Nephron (organoid): Measurements from ENCODE around the gene THRB.
A peak's percentile ranks its signal among the peaks of the same experiment; 100 is the strongest.

Experiments used
- H3K27ac Mint-ChIP-seq, 3 experiments: 2 replicates each; pipeline ENCODE4 v1.8.0; 2020; ENCODE audit warnings: mixed read lengths in 3 of 3, mild to moderate bottlenecking in 2 of 3, moderate library complexity in 1 of 3
- H3K27me3 Mint-ChIP-seq: 2 replicates; pipeline ENCODE4 v1.8.0; 2021; ENCODE audit warnings: low read depth, mild to moderate bottlenecking, moderate library complexity, mixed read lengths
- H3K36me3 Mint-ChIP-seq: 2 replicates; pipeline ENCODE4 v1.8.0; 2020; ENCODE audit warnings: low read depth, mixed read lengths
- H3K4me1 Mint-ChIP-seq: 2 replicates; pipeline ENCODE4 v1.8.0; 2020; ENCODE audit warnings: mixed read lengths
- H3K4me3 Mint-ChIP-seq, 3 experiments: 2 replicates each; pipeline ENCODE4 v1.8.0; 2020; ENCODE audit warnings: mild to moderate bottlenecking in 3 of 3, mixed read lengths in 3 of 3, moderate library complexity in 2 of 3
- H3K9me3 Mint-ChIP-seq: 2 replicates; pipeline ENCODE4 v1.8.0; 2020; ENCODE audit warnings: mixed read lengths
- TF ChIP-seq, protein P1 (sequence below), 3 experiments: fragments of 200-600 bp; sonication (generic); IDR thresholded peaks; one replicate each; pipeline ENCODE4 v1.5.0; 2021; ENCODE audit warnings: antibody characterized with exemption in 3 of 3; ENCODE audit not compliant: unreplicated experiment in 3 of 3

The THRB gene

DNA sequence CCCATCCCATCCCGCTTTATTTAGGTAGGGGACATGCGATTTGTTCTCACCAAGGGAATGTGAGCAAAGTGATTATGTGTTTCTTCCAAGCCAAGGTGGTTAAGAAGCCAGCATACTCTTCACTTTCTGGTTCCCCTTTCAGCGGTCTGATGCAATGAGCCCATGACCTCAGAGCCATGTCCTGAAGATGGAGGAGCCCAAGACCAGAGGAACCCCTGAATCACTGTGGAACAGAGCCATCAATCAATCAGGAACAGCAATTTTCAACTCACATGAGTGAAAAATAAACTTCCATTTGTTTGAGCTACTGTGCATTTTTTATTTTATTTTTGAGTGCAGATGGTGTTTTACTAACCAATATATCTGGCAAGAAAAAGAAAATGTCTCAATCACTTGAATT lies 10.8 kb downstream of the THRB start:
- Mint-ChIP-seq H3K27ac (no peak overlapping the region), H3K36me3 (no peaks in the 10 kb centered on the region), H3K27me3 (peaks cover 41% of the 10 kb centered on the region), H3K9me3 (no peaks in the 10 kb centered on the region), H3K4me3 (no peak overlapping the region), H3K4me1 (no peaks in the 10 kb centered on the region)
- TF ChIP-seq, protein P1, sequence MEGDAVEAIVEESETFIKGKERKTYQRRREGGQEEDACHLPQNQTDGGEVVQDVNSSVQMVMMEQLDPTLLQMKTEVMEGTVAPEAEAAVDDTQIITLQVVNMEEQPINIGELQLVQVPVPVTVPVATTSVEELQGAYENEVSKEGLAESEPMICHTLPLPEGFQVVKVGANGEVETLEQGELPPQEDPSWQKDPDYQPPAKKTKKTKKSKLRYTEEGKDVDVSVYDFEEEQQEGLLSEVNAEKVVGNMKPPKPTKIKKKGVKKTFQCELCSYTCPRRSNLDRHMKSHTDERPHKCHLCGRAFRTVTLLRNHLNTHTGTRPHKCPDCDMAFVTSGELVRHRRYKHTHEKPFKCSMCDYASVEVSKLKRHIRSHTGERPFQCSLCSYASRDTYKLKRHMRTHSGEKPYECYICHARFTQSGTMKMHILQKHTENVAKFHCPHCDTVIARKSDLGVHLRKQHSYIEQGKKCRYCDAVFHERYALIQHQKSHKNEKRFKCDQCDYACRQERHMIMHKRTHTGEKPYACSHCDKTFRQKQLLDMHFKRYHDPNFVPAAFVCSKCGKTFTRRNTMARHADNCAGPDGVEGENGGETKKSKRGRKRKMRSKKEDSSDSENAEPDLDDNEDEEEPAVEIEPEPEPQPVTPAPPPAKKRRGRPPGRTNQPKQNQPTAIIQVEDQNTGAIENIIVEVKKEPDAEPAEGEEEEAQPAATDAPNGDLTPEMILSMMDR (IDR thresholded peaks at IDR 0.05; ENCODE audit: unreplicated experiment in 3 of 3), result no peak

DNA sequence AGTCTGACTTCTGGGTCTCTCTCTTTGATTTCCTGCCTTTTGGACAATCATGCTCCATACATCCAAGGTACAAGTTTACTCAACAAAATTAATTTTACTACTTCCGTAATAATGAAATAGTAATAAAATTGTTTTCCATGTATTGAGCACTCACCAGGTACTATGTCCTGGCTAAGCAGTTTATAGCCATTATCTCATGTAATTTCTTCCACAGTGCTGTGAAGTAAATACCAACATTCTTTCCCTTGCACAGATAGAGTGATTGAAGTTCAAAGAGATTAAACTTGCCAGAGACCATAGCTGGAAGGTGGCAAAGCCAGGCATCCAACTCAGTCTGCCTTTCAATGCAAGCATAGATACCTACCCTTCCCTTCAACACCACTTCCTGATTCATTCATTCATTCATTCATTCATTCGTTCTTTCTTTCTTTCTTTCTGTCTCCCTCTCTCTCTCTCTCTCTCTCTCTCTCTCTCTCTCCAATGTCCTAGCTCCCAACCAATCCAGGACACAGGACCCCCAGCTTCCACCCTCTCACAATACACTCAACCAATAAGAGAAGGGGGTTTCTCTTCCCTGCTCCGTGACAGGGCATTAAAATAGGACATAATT lies 12.4 kb downstream of the THRB start:
- no peaks in the 10 kb centered on the region for H3K4me1 Mint-ChIP-seq
- H3K4me3 Mint-ChIP-seq, result no peak overlapping the region
- H3K27me3 Mint-ChIP-seq, result peaks cover 34% of the 10 kb centered on the region
- H3K27ac Mint-ChIP-seq, result no peak overlapping the region
- TF ChIP-seq, protein P1 (IDR thresholded peaks at IDR 0.05; ENCODE audit: unreplicated experiment in 3 of 3), result no peak
- no peaks in the 10 kb centered on the region for H3K9me3 Mint-ChIP-seq
- H3K36me3 Mint-ChIP-seq, result no peaks in the 10 kb centered on the region

DNA sequence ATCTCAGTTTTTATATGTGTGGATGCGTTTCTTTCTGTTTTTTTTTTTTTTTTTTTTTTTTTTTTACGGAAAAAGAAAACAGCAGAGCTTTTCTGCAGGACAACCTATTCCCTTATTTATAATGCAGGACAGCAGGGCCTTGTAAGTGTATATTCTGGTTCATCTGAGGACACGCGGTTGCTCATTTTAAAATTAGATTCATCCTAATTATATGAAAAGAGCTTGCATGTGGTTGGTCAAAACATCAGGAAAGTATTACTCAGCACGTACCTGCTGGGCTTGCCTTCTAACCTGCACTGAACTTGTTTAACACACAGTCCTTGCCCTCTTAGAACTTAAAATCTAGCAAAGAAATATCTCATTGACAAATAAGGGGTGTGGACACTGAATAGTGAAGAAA lies 13.5 kb downstream of the THRB start:
- H3K27ac Mint-ChIP-seq, result no peak overlapping the region
- H3K36me3 Mint-ChIP-seq, result no peaks in the 10 kb centered on the region
- H3K4me1 Mint-ChIP-seq, result no peaks in the 10 kb centered on the region
- no peaks in the 10 kb centered on the region for H3K9me3 Mint-ChIP-seq
- H3K4me3 Mint-ChIP-seq, result no peak overlapping the region
- TF ChIP-seq, protein P1 (IDR thresholded peaks at IDR 0.05; ENCODE audit: unreplicated experiment in 3 of 3), result no peak
- peaks cover 30% of the 10 kb centered on the region for H3K27me3 Mint-ChIP-seq

DNA sequence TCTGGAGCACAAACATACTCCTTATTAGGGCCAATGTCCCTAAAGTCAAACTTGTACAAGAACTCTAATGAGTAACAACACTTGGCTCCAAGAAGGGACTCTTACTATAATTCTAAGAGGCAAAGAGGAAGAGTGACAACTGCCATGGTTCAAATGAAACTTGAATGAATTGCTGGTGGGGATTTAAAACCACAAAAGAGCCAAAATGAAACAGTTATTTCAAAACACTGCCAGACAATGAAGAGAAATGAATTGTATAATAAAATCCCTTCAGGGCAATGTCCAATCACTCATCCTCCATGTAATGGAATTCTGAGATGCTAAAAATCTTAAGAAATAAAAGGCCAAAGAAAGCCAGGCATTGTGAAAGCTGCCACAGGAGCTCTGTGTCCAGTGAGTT lies 14.2 kb downstream of the THRB start:
- H3K27me3 Mint-ChIP-seq, result peaks cover 23% of the 10 kb centered on the region
- H3K4me1 Mint-ChIP-seq, result no peaks in the 10 kb centered on the region
- no peak overlapping the region for H3K4me3 Mint-ChIP-seq
- no peak overlapping the region for H3K27ac Mint-ChIP-seq
- H3K36me3 Mint-ChIP-seq, result no peaks in the 10 kb centered on the region
- TF ChIP-seq, protein P1 (IDR thresholded peaks at IDR 0.05; ENCODE audit: unreplicated experiment in 3 of 3), result no peak
- no peaks in the 10 kb centered on the region for H3K9me3 Mint-ChIP-seq

DNA sequence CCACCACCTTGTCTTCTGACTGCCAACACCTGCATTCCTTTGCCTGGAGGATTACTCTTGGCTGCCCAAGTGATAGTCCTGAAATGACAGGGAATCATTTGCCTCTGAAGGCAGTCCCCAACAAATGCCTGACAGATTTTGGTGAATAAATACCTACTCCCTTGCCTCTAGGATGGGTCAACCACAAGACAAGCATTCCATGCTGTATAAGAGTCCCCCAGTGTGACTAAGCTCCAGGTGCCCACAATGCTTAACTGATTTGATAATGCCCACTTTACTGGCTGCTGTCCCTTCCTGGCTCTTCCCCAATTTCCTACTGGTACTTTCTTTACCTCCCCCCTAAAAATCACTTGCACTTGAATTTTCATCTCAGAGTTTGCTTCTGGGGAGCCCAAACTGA lies 14.8 kb downstream of the THRB start:
- H3K36me3 Mint-ChIP-seq, result no peaks in the 10 kb centered on the region
- no peaks in the 10 kb centered on the region for H3K4me1 Mint-ChIP-seq
- no peak overlapping the region for H3K4me3 Mint-ChIP-seq
- no peaks in the 10 kb centered on the region for H3K9me3 Mint-ChIP-seq
- no peak overlapping the region for H3K27ac Mint-ChIP-seq
- TF ChIP-seq, protein P1 (IDR thresholded peaks at IDR 0.05; ENCODE audit: unreplicated experiment in 3 of 3), result no peak
- H3K27me3 Mint-ChIP-seq, result peaks cover 16% of the 10 kb centered on the region

DNA sequence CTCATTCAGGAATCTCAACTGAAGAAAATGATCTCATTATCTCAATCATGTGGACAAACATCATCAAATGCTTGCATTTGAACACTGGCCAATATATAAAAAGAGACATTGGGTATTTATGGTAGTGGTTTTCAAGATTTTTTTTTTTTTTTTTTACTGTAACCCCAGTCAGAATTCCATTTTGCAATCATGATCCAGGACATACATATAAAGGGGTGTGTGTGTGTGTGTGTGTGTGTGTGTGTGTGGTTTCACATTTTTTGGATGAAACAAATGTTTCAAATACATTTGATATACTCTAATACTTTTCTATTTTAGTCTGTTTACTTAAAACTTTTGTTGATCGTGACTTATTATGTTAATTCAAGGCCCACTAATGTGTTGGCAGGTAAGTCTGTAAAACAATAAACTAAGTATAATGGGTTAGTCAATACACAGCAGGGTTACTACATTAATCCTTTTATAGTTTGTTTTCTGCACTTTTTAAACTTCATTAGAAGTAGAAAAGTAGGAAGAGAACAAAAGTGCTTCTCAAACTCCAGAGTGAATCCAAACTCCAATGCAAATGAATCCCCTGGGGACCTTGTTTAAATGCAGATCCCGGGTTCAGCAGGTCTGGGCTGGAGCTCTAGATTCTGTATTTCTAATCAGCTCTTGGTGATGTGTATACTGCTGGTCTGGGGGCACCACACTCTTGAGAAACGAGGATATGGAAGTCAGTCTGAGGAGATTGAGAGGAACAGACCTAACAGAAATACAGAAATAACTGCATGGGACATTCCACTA lies 17.6 kb downstream of the THRB start:
- H3K4me1 Mint-ChIP-seq, result no peaks in the 10 kb centered on the region
- peak overlapping the region in 1 of 3 experiments; percentile 46 for H3K27ac Mint-ChIP-seq
- H3K4me3 Mint-ChIP-seq, result no peak overlapping the region
- peaks cover 11% of the 10 kb centered on the region for H3K27me3 Mint-ChIP-seq
- TF ChIP-seq, protein P1 (IDR thresholded peaks at IDR 0.05; ENCODE audit: unreplicated experiment in 3 of 3), result no peak
- no peaks in the 10 kb centered on the region for H3K9me3 Mint-ChIP-seq
- no peaks in the 10 kb centered on the region for H3K36me3 Mint-ChIP-seq
